HEK293 (cell line): ENCODE results near the gene MPV17L2.

Experiments
- SCRT2 ChIP-seq: fragments of 450-650 bp; formaldehyde crosslinking; IDR thresholded peaks from 2 replicates; pipeline ENCODE4 v1.5.1; 2016; ENCODE audit warnings: missing biosample characterization, missing genetic modification characterization
- SP3 ChIP-seq: fragments of 450-650 bp; formaldehyde crosslinking; IDR thresholded peaks from 2 replicates; pipeline ENCODE4 v1.5.1; 2016; ENCODE audit warnings: missing biosample characterization, missing genetic modification characterization
- SP7 ChIP-seq: fragments of 450-650 bp; formaldehyde crosslinking; IDR thresholded peaks from 2 replicates; pipeline ENCODE4 v1.5.1; 2016; ENCODE audit warnings: missing biosample characterization, missing genetic modification characterization
- ZBTB48 ChIP-seq: fragments of 450-650 bp; formaldehyde crosslinking; IDR thresholded peaks from 2 replicates; pipeline ENCODE4 v1.5.1; 2016; ENCODE audit warnings: missing biosample characterization, missing genetic modification characterization
- ZNF140 ChIP-seq: fragments of 450-650 bp; formaldehyde crosslinking; IDR thresholded peaks from 2 replicates; pipeline ENCODE4 v1.5.1; 2016; ENCODE audit warnings: missing biosample characterization, missing genetic modification characterization
- ZNF174 ChIP-seq: fragments of 450-650 bp; formaldehyde crosslinking; IDR thresholded peaks from 2 replicates; pipeline ENCODE4 v1.5.0; 2017; ENCODE audit warnings: missing biosample characterization, mild to moderate bottlenecking, missing genetic modification characterization
- ZNF184 ChIP-seq: fragments of 450-650 bp; IDR thresholded peaks from 2 replicates; pipeline ENCODE4 v1.5.1; 2018; ENCODE audit warnings: missing biosample characterization, mild to moderate bottlenecking, missing genetic modification characterization
- ZNF366 ChIP-seq: fragments of 450-650 bp; formaldehyde crosslinking; conservative IDR thresholded peaks from 2 replicates; pipeline ENCODE4 v1.5.1; 2016; ENCODE audit warnings: missing biosample characterization, missing genetic modification characterization
- ZNF391 ChIP-seq: fragments of 450-650 bp; formaldehyde crosslinking; IDR thresholded peaks from 2 replicates; pipeline ENCODE4 v1.5.1; 2016; ENCODE audit warnings: low read depth, missing biosample characterization, missing genetic modification characterization, borderline replicate concordance
- ZXDB ChIP-seq: fragments of 450-650 bp; formaldehyde crosslinking; IDR thresholded peaks from 2 replicates; pipeline ENCODE4 v1.5.1; 2016; ENCODE audit warnings: missing biosample characterization, missing genetic modification characterization
- TF ChIP-seq, protein P1 (sequence below): fragments of 450-650 bp; IDR thresholded peaks from 2 replicates; pipeline ENCODE4 v1.5.1; 2018; ENCODE audit warnings: missing biosample characterization, missing genetic modification characterization
- TF ChIP-seq, protein P2 (sequence below): sonication (generic); formaldehyde crosslinking; IDR thresholded peaks from 2 replicates; pipeline ENCODE4 v1.8.1; 2022; ENCODE audit warnings: mild to moderate bottlenecking, moderate library complexity, missing genetic modification reagents
- TF ChIP-seq, protein P3 (sequence below): fragments of 450-650 bp; formaldehyde crosslinking; conservative IDR thresholded peaks from 2 replicates; pipeline ENCODE4 v1.5.1; 2016; ENCODE audit warnings: low read depth, missing biosample characterization, missing genetic modification characterization
- TF ChIP-seq, protein P4 (sequence below): fragments of 450-650 bp; formaldehyde crosslinking; IDR thresholded peaks from 2 replicates; pipeline ENCODE4 v1.5.1; 2016; ENCODE audit warnings: missing biosample characterization, missing genetic modification characterization, borderline replicate concordance

MPV17L2 gene

DNA sequence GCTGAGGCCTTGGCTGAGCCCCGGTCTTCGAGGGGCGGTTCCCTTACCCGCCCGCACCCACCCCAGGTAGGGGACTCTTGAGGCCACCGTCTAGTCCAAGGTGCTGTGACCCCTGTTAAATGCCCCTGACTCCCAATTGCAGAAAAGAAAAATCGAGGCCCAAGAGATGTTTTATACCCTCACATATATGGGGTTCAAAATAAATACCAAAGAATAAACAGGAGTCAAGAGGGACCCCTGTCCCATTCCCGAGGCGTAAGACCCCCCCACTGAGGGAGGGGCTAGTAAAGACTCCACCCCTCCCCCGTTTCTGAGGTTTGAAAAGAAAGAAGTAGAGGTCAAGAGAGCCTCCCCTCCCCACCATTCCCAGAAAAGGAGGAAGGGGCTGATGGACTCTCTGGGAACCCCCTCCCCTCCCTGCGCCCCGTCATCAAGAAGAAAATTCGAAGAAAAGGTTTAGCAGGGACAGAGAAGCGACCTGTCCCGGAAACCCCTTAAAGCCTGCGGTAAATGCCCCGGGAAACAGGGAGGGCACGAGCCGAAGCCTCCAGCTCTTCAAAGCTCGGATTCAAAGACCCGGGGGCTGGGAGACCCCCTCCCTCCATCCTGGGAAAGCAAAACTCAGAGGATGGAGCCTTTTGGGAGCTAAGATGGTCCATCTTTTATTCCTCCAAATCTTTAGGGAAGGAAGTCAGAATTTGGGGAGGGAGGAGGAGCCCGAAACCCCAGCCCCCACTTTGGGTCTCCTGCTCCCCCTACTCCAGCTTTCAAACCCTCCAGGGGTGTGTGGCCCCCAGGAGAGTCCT lies 11.6 kb downstream of the MPV17L2 start (continued):
- TF ChIP-seq, protein P1, sequence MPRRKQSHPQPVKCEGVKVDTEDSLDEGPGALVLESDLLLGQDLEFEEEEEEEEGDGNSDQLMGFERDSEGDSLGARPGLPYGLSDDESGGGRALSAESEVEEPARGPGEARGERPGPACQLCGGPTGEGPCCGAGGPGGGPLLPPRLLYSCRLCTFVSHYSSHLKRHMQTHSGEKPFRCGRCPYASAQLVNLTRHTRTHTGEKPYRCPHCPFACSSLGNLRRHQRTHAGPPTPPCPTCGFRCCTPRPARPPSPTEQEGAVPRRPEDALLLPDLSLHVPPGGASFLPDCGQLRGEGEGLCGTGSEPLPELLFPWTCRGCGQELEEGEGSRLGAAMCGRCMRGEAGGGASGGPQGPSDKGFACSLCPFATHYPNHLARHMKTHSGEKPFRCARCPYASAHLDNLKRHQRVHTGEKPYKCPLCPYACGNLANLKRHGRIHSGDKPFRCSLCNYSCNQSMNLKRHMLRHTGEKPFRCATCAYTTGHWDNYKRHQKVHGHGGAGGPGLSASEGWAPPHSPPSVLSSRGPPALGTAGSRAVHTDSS (tag by site-specific recombination) = 0 out of 2 replicates have a peak, but pooled peaks have one; percentile 11
- TF ChIP-seq ZNF174 (no peak), SCRT2 (tag by site-specific recombination) (no peak), ZNF391 (tag by site-specific recombination) (no peak), ZBTB48 (tag by site-specific recombination) (no peak), ZNF184 (no peak), ZXDB (tag by site-specific recombination) (no peak; the same call in 1 of the 2 replicates), ZNF140 (tag by site-specific recombination) (no peak), SP7 (no peak), ZNF366 (tag by site-specific recombination) (peak; percentile 81), SP3 (peak; percentile 69)
- TF ChIP-seq, protein P2, sequence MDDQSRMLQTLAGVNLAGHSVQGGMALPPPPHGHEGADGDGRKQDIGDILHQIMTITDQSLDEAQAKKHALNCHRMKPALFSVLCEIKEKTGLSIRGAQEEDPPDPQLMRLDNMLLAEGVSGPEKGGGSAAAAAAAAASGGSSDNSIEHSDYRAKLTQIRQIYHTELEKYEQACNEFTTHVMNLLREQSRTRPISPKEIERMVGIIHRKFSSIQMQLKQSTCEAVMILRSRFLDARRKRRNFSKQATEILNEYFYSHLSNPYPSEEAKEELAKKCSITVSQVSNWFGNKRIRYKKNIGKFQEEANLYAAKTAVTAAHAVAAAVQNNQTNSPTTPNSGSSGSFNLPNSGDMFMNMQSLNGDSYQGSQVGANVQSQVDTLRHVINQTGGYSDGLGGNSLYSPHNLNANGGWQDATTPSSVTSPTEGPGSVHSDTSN = no peak
- TF ChIP-seq, protein P3, sequence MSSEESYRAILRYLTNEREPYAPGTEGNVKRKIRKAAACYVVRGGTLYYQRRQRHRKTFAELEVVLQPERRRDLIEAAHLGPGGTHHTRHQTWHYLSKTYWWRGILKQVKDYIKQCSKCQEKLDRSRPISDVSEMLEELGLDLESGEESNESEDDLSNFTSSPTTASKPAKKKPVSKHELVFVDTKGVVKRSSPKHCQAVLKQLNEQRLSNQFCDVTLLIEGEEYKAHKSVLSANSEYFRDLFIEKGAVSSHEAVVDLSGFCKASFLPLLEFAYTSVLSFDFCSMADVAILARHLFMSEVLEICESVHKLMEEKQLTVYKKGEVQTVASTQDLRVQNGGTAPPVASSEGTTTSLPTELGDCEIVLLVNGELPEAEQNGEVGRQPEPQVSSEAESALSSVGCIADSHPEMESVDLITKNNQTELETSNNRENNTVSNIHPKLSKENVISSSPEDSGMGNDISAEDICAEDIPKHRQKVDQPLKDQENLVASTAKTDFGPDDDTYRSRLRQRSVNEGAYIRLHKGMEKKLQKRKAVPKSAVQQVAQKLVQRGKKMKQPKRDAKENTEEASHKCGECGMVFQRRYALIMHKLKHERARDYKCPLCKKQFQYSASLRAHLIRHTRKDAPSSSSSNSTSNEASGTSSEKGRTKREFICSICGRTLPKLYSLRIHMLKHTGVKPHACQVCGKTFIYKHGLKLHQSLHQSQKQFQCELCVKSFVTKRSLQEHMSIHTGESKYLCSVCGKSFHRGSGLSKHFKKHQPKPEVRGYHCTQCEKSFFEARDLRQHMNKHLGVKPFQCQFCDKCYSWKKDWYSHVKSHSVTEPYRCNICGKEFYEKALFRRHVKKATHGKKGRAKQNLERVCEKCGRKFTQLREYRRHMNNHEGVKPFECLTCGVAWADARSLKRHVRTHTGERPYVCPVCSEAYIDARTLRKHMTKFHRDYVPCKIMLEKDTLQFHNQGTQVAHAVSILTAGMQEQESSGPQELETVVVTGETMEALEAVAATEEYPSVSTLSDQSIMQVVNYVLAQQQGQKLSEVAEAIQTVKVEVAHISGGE (tag by site-specific recombination) = no peak
- TF ChIP-seq, protein P4, sequence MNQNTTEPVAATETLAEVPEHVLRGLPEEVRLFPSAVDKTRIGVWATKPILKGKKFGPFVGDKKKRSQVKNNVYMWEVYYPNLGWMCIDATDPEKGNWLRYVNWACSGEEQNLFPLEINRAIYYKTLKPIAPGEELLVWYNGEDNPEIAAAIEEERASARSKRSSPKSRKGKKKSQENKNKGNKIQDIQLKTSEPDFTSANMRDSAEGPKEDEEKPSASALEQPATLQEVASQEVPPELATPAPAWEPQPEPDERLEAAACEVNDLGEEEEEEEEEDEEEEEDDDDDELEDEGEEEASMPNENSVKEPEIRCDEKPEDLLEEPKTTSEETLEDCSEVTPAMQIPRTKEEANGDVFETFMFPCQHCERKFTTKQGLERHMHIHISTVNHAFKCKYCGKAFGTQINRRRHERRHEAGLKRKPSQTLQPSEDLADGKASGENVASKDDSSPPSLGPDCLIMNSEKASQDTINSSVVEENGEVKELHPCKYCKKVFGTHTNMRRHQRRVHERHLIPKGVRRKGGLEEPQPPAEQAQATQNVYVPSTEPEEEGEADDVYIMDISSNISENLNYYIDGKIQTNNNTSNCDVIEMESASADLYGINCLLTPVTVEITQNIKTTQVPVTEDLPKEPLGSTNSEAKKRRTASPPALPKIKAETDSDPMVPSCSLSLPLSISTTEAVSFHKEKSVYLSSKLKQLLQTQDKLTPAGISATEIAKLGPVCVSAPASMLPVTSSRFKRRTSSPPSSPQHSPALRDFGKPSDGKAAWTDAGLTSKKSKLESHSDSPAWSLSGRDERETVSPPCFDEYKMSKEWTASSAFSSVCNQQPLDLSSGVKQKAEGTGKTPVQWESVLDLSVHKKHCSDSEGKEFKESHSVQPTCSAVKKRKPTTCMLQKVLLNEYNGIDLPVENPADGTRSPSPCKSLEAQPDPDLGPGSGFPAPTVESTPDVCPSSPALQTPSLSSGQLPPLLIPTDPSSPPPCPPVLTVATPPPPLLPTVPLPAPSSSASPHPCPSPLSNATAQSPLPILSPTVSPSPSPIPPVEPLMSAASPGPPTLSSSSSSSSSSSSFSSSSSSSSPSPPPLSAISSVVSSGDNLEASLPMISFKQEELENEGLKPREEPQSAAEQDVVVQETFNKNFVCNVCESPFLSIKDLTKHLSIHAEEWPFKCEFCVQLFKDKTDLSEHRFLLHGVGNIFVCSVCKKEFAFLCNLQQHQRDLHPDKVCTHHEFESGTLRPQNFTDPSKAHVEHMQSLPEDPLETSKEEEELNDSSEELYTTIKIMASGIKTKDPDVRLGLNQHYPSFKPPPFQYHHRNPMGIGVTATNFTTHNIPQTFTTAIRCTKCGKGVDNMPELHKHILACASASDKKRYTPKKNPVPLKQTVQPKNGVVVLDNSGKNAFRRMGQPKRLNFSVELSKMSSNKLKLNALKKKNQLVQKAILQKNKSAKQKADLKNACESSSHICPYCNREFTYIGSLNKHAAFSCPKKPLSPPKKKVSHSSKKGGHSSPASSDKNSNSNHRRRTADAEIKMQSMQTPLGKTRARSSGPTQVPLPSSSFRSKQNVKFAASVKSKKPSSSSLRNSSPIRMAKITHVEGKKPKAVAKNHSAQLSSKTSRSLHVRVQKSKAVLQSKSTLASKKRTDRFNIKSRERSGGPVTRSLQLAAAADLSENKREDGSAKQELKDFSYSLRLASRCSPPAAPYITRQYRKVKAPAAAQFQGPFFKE (tag by site-specific recombination) = no peak
